A673 (cell line): ENCODE measurements around the gene EDN1. TPM values are rescaled to one million over a fixed set of nuclear protein-coding genes. Genes with fewer than 3 reads are reported as not detected.

ENCODE experiments used
- BruUV-seq: library from RNA; stranded (reverse); fragments of 400-500 nt; replicated peaks from 2 replicates; lab custom pipeline; 2021; lab: Mats Ljungman, UMichigan
- CTCF ChIA-PET: fragments of 300-600 bp; sonication (Branson Sonifier 250); formaldehyde crosslinking; loops from one replicate; lab custom pipeline; 2022; ENCODE audit warnings: antibody characterized with exemption; lab: Charles Lee
- POLR2A ChIA-PET: fragments of 300-600 bp; sonication (Branson Sonifier 250); formaldehyde crosslinking; loops from one replicate; lab custom pipeline; 2022; ENCODE audit warnings: antibody characterized with exemption; ENCODE audit not compliant: low non-redundant PET; lab: Charles Lee
- DNase-seq: peaks from one replicate; pipeline ENCODE4 v3.0.0-alpha.2; 2015; ENCODE audit warnings: low spot score
- H3K27ac ChIP-seq: fragments of 200-600 bp; sonication (generic); 2 replicates; pipeline ENCODE4 v1.5.1; 2016; ENCODE audit warnings: mixed run types, low read depth, mild to moderate bottlenecking, mixed read lengths, antibody characterized with exemption, low read length; ENCODE audit not compliant: poor library complexity, severe bottlenecking
- H3K27me3 ChIP-seq: fragments of 200-600 bp; sonication (generic); replicated peaks from 2 replicates; pipeline ENCODE4 v1.6.1; 2017; ENCODE audit warnings: mixed run types, low read depth, mild to moderate bottlenecking, mixed read lengths, antibody characterized with exemption, low read length; ENCODE audit not compliant: insufficient read depth, poor library complexity
- H3K36me3 ChIP-seq: fragments of 200-600 bp; sonication (generic); 2 replicates; pipeline ENCODE4 v1.6.1; 2016; ENCODE audit warnings: mixed run types, mild to moderate bottlenecking, mixed read lengths, antibody characterized with exemption, low read length; ENCODE audit not compliant: insufficient read depth, poor library complexity, severe bottlenecking
- H3K4me1 ChIP-seq: fragments of 200-600 bp; sonication (generic); 2 replicates; pipeline ENCODE4 v1.6.1; 2017; ENCODE audit warnings: mixed run types, mild to moderate bottlenecking, mixed read lengths, antibody characterized with exemption, low read length; ENCODE audit not compliant: insufficient read depth, poor library complexity, severe bottlenecking
- H3K4me3 ChIP-seq: fragments of 200-600 bp; sonication (generic); 2 replicates; pipeline ENCODE4 v1.5.1; 2016; ENCODE audit warnings: low read depth, mixed run types, mild to moderate bottlenecking, mixed read lengths, low read length; ENCODE audit not compliant: poor library complexity, severe bottlenecking
- H3K9me3 ChIP-seq: fragments of 200-600 bp; sonication (generic); 2 replicates; pipeline ENCODE4 v1.6.1; 2016; ENCODE audit warnings: mixed run types, low read depth, mild to moderate bottlenecking, mixed read lengths, antibody characterized with exemption, low read length; ENCODE audit not compliant: poor library complexity, severe bottlenecking
- EZH2 ChIP-seq: fragments of 200-600 bp; sonication (generic); IDR thresholded peaks from 2 replicates; pipeline ENCODE4 v1.6.1; 2017; ENCODE audit warnings: borderline replicate concordance, low read depth, mild to moderate bottlenecking, mixed read lengths, antibody characterized with exemption, low read length; ENCODE audit not compliant: poor library complexity, severe bottlenecking
- intact Hi-C: fragments of 100-400 bp; cut with micrococcal nuclease; formaldehyde crosslinking; loops from one replicate; pipeline ENCODE4 v1.10.0; 2022; ENCODE audit not compliant: unreplicated experiment
- total RNA-seq: library from RNA; stranded (reverse); gene quantifications from 2 replicates; pipeline ENCODE4 v1.2.3, GENCODE V29; 2021
- TF ChIP-seq, protein P1 (sequence below): fragments of 300-800, 200-600 bp; sonication (generic); conservative IDR thresholded peaks from 2 replicates; pipeline ENCODE4 v1.5.1; 2017; ENCODE audit warnings: low read depth, mild to moderate bottlenecking, antibody characterized with exemption, low read length, moderate library complexity, mixed read lengths

The EDN1 gene
- total RNA-seq, 1 experiment from 2014 or later = not detected

DNA sequence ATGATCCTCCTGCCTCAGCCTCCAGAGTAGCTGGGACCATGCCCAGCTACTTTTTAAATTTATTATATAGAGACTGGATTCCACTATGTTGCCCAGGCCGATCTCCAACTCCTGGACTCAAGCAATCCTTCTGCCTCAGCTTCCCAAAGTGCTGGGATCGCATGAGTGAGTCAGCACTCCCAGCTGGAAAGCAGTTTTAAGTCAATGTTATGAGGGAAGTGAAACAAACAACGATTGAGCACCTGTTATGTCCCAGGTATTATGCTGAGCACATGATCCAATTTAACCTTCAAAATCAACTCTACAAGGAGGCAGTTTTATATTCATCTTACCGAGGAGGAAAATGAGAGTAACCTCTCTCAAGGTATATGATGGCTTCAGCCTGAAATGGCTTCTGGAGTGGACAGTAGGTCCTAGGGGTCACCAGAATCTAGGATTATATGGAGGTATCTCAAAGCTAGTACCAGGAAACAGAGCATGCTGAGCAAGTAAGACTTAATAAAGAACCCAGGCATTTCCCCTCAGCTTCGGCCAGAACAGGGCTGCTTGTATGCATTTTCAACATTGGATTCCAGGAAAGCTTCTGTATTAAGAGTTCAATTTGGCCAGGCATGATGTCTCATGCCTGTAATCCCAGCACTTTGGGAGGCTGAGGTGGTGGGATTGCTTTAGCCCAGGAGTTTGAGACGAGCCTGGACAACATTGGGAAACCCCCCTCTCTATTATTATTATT lies 55.0 kb downstream of the EDN1 start:
- no peak overlapping the region for H3K27ac ChIP-seq
- TF ChIP-seq EZH2 = no peak
- TF ChIP-seq, protein P1, sequence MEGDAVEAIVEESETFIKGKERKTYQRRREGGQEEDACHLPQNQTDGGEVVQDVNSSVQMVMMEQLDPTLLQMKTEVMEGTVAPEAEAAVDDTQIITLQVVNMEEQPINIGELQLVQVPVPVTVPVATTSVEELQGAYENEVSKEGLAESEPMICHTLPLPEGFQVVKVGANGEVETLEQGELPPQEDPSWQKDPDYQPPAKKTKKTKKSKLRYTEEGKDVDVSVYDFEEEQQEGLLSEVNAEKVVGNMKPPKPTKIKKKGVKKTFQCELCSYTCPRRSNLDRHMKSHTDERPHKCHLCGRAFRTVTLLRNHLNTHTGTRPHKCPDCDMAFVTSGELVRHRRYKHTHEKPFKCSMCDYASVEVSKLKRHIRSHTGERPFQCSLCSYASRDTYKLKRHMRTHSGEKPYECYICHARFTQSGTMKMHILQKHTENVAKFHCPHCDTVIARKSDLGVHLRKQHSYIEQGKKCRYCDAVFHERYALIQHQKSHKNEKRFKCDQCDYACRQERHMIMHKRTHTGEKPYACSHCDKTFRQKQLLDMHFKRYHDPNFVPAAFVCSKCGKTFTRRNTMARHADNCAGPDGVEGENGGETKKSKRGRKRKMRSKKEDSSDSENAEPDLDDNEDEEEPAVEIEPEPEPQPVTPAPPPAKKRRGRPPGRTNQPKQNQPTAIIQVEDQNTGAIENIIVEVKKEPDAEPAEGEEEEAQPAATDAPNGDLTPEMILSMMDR = no peak
- POLR2A ChIA-PET = no interaction called here
- DNase-seq = no peak
- peaks cover 16% of the 10 kb centered on the region for H3K27me3 ChIP-seq
- BruUV-seq = no TSS peak
- no peaks in the 10 kb centered on the region for H3K36me3 ChIP-seq
- no peaks in the 10 kb centered on the region for H3K9me3 ChIP-seq
- intact Hi-C loops = no loop called here
- CTCF ChIA-PET = no interaction called here
- no peaks in the 10 kb centered on the region for H3K4me1 ChIP-seq
- H3K4me3 ChIP-seq = no peak overlapping the region

DNA sequence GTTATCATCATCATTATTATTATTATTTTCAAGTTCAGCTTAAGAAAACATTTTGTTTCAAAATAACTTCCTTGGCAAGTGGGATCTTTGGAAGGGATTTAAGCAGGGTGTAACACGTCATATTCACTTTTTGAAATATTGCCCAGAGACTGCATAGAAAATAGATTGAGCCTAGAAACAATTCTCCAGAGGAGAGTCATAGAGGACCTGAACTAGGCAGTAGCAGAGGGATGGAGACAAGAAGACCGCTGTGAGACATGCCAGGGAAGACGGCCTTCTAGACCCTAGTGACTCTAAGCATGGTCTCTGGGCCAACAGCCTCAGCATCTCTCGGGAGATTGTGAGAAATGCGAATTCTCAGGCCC lies 55.5 kb downstream of the EDN1 start:
- BruUV-seq = no TSS peak
- H3K36me3 ChIP-seq = no peaks in the 10 kb centered on the region
- H3K4me1 ChIP-seq = no peaks in the 10 kb centered on the region
- DNase-seq = no peak
- H3K27me3 ChIP-seq = peaks cover 16% of the 10 kb centered on the region
- TF ChIP-seq, protein P1 = no peak
- no peak for TF ChIP-seq EZH2
- intact Hi-C loops = no loop called here
- CTCF ChIA-PET = no interaction called here
- H3K9me3 ChIP-seq = no peaks in the 10 kb centered on the region
- H3K4me3 ChIP-seq = no peak overlapping the region
- no peak overlapping the region for H3K27ac ChIP-seq
- POLR2A ChIA-PET = no interaction called here
